ENCODE data around the gene SNX11.

SNX11 gene

GRCh38 chr17:48137656-48138055, 30.1 kb downstream of the SNX11 start:
- no peak for DNase-seq

- no peak for DNase-seq
Observed at GRCh38 chr17:48139944-48140343, 32.4 kb downstream of the SNX11 start.

- DNase-seq, result no peak
Observed at GRCh38 chr17:48143629-48144028, 36.1 kb downstream of the SNX11 start.

GRCh38 chr17:48144231-48144630, 36.7 kb downstream of the SNX11 start:
- no peak for DNase-seq

GRCh38 chr17:48144976-48145798, 37.6 kb downstream of the SNX11 start:
- no peak for DNase-seq

- DNase-seq, result no peak
Observed at GRCh38 chr17:48148029-48148770, 40.6 kb downstream of the SNX11 start.

- DNase-seq, result no peak
Observed at GRCh38 chr17:48148854-48149786, 41.6 kb downstream of the SNX11 start.

GRCh38 chr17:48149787-48150463, 42.4 kb downstream of the SNX11 start:
- no peak for DNase-seq

- no peak for DNase-seq
Observed at GRCh38 chr17:48150597-48151001, 43.0 kb downstream of the SNX11 start.

- no peak for DNase-seq
Observed at GRCh38 chr17:48151220-48151619, 43.7 kb downstream of the SNX11 start.

- DNase-seq, result no peak
Observed at GRCh38 chr17:48152289-48152688, 44.7 kb downstream of the SNX11 start.

- DNase-seq, result no peak
Observed at GRCh38 chr17:48153691-48154358, 46.3 kb downstream of the SNX11 start.

- DNase-seq, result no peak
Observed at GRCh38 chr17:48155889-48156611, 48.5 kb downstream of the SNX11 start.

GRCh38 chr17:48159232-48159631, 51.7 kb downstream of the SNX11 start:
- DNase-seq, result no peak

GRCh38 chr17:48160177-48161081, 52.9 kb downstream of the SNX11 start:
- no peak for DNase-seq

- DNase-seq, result no peak
Observed at GRCh38 chr17:48161127-48161905, 53.8 kb downstream of the SNX11 start.

GRCh38 chr17:48162306-48162934, 54.9 kb downstream of the SNX11 start:
- DNase-seq, result no peak

- DNase-seq, result no peak
Observed at GRCh38 chr17:48162946-48163506, 55.5 kb downstream of the SNX11 start.
